ENCODE results near the gene INPP5K. TPM values are rescaled to one million over a fixed set of nuclear protein-coding genes. Genes with fewer than 3 reads are reported as not detected.

The INPP5K gene
- 36.6 and 40.1 TPM in 2 replicates for total RNA-seq

DNA sequence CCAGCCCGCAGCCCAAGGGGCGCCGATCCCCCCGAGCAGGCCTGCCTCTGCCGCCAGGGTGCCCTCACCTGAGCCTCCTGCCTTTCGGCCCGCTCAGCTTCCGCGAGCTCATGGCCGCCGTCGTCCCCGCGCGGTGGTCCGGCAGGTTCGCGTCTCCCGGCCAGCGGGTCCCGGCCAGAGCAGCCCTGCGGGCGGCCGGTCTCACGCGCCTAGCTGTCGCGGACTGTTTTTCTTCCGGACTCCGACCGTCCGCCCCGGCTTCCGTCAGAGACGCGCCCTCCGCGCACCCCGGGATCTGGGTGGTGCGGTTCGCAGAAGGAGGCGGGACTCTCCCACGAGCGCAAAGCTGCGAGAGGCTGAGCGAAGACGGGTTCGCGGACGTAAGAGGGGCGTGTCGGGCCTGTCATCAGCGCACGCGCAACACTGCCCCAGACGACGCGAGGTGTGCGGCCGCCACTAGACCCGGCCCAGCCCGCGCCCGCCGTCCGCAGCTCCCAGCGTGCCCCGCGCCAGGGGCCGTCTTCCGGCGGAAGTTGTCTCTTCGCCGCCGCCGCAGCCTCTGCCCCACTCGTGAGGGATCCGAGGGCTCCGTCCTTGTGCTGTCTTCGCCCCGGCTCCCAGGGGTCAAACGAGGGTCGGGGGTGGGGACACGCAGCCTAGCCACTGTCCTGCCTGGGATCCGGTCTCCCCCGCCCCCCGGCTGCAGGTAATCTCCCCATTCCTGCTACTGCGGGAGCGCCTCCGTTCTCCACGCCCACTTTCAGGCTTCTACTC, at the start of gene INPP5K:
INPP5K (minus strand) TSS at position 225 of the 774 bp plus-strand sequence; CDS start at position 112, 113 bp downstream.

DNA sequence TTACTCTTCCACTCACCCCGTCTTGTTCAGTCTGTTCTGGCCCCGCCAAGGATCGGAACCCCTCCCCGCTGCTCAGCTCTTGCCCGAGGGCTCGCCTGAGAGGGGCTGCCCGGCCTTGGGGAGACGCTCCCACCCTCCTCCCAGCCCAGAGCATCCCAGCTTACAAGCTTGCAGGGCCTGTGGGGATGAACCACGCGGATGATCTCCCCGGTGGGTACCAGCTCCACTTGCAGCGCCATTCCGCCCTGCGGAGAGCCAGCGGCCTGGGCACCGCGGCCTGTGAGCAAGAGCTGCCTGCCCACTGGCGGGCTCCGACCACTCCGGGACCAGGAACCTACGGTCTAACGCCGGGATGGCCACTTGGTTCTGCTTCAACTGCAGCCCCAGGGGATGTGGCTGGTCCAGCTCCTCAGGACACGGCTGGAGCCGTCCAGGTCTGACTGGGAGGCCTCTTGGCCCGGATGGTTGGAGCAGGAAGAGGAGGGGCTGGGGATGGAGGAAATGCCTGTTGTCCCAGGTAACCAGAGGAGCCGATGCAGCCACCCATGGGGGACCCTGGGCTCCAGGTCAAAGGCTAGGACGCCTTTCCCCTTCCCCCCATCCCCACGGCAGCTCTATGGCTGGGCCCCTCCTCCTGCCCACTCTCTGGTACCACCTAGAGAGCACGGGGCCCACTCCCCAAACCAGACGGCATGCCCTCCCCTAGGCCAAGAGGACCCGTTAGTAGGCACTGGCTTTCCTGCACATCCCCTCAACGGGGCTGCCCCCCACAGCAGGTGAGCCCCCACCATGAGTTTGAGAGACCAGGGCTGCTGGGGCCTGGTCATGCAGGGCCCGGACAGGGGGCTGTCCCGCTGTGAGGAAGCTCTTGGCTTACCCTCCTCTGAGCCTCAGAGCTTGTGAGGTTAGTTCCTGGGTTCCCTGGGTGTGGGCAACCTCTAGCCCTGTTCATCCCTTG, 23.9 kb downstream of the INPP5K start, which contains the start of gene MYO1C:
MYO1C (minus strand) TSS at position 438 of the 958 bp plus-strand sequence; CDS start at position 239, 199 bp downstream.

GRCh38 chr17:1455797-1456599, 60.4 kb downstream of the INPP5K start, which contains the start of gene CRK:
Gene CRK, minus strand, starts transcription at chr17:1456232. Its CDS starts 115 bp downstream, at chr17:1456117.

Other genes with a start within 250 kb of the INPP5K start
- not detected in 2 replicates for gene BHLHA9, start 246.2 kb downstream of the INPP5K start, total RNA-seq
- gene TRARG1, start 236.9 kb downstream of the INPP5K start, total RNA-seq, result not detected in 2 replicates
- gene YWHAE, start 116.4 kb downstream of the INPP5K start, total RNA-seq, result 412 and 413 TPM in 2 replicates
- gene CRK, start 60.4 kb downstream of the INPP5K start, total RNA-seq, result 126 and 165 TPM in 2 replicates
- gene MYO1C, start 23.9 kb downstream of the INPP5K start, total RNA-seq, result 67.1 and 151 TPM in 2 replicates
- 10.1 and 10.9 TPM in 2 replicates for gene PITPNA, start 46.2 kb upstream of the INPP5K start, total RNA-seq
- gene SLC43A2, start 112.2 kb upstream of the INPP5K start, total RNA-seq, result 1.3 and 2.7 TPM in 2 replicates
- gene SCARF1, start 129.1 kb upstream of the INPP5K start, total RNA-seq, result 0.21 and 0.48 TPM in 2 replicates
- gene RILP, start 133.3 kb upstream of the INPP5K start, total RNA-seq, result 6.7 and 9.8 TPM in 2 replicates
- gene PRPF8, start 168.3 kb upstream of the INPP5K start, total RNA-seq, result 63.6 and 82.3 TPM in 2 replicates
- 4.7 and 6.0 TPM in 2 replicates for gene TLCD2, start 193.8 kb upstream of the INPP5K start, total RNA-seq
- 22.0 and 24.6 TPM in 2 replicates for gene WDR81, start 208.1 kb upstream of the INPP5K start, total RNA-seq
- 2.2 and 4.0 TPM in 2 replicates for gene SERPINF2, start 226.3 kb upstream of the INPP5K start, total RNA-seq
- 106 and 135 TPM in 2 replicates for gene SERPINF1, start 245.4 kb upstream of the INPP5K start, total RNA-seq